GM06990 (cell line): ENCODE results near the gene ABCC9.
"Not testable (repeated sequence)": the region's sequence is repeated elsewhere in the genome, so short reads cannot be mapped to it uniquely, and the experiment has no call there.

Source experiments
- DNase-seq: peaks from one replicate; pipeline ENCODE4 v3.0.0-alpha.2; 2011; ENCODE audit not compliant: insufficient read length; ENCODE audit errors: extremely low read depth
- H3K27me3 ChIP-seq: replicated peaks from 2 replicates; pipeline ENCODE4 v1.6.0; 2011; ENCODE audit warnings: low read length; ENCODE audit not compliant: control insufficient read depth, insufficient read depth
- H3K36me3 ChIP-seq: 2 replicates; pipeline ENCODE4 v1.5.1; 2011; ENCODE audit warnings: low read length; ENCODE audit not compliant: control insufficient read depth, insufficient read depth
- H3K4me3 ChIP-seq: replicated peaks from 2 replicates; pipeline ENCODE4 v1.5.1; 2011; ENCODE audit warnings: low read depth, mild to moderate bottlenecking, control low read depth, low read length
- CTCF ChIP-seq: IDR thresholded peaks from 2 replicates; pipeline ENCODE4 v1.5.1; 2011; ENCODE audit warnings: low read length, control low read depth, mild to moderate bottlenecking, inconsistent platforms; ENCODE audit not compliant: insufficient read depth, poor library complexity, severe bottlenecking

Gene ABCC9

GRCh38 chr12:21906919-21907493, 34.2 kb downstream of the ABCC9 start:
- H3K36me3 ChIP-seq = no peaks in the 10 kb centered on the region
- no peak overlapping the region for H3K4me3 ChIP-seq
- no peaks in the 10 kb centered on the region for H3K27me3 ChIP-seq
- no peak for DNase-seq
- no peak for TF ChIP-seq CTCF

GRCh38 chr12:21899532-21899931, 41.7 kb downstream of the ABCC9 start:
- not testable (repeated sequence) for DNase-seq, H3K36me3 ChIP-seq, H3K4me3 ChIP-seq, H3K27me3 ChIP-seq

DNA sequence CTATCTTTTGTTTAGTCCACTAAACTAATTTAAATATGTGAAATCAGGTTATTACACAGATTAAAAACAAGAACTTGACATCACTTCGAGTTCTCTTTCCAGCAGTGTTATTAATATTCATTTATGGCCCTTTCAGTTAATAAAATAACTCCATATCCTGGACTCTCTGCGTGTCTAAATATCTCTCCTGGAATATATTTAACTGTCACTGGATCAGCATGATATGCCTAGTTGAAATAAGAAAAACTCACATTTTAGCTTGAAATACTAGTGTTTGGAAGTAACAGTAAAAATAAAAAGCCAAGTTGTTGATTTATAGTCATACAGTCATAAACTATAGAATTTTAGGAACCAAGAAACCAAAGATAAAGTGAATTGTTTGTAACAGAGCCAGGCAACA, 45.6 kb downstream of the ABCC9 start:
- H3K4me3 ChIP-seq = no peak overlapping the region
- DNase-seq = no peak
- H3K36me3 ChIP-seq = no peaks in the 10 kb centered on the region
- TF ChIP-seq CTCF = no peak
- no peaks in the 10 kb centered on the region for H3K27me3 ChIP-seq

- TF ChIP-seq CTCF = no peak
- H3K36me3 ChIP-seq = no peaks in the 10 kb centered on the region
- no peak overlapping the region for H3K4me3 ChIP-seq
- DNase-seq = no peak
- H3K27me3 ChIP-seq = no peaks in the 10 kb centered on the region
Observed at GRCh38 chr12:21894792-21895595, 46.2 kb downstream of the ABCC9 start.

DNA sequence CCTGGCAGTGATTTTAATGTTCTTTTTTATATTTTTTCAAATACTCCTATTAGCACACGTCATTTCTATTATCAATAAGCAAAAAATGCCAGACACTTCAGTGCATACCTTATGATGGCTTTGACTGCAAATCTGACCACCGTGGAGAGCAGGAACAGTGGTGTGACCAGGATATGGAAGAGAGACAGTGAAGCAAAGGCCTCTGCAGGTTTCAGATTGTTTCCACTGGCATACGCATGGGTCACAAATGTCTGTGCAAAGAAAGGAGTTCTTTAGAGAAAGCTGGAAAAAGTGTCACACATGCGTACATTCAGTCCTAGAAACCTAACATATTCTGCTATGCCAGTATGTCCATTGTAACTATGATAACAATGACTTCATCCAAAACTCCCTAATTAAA, 47.3 kb downstream of the ABCC9 start:
- TF ChIP-seq CTCF = no peak
- Histone ChIP-seq H3K36me3 (no peaks in the 10 kb centered on the region), H3K27me3 (no peaks in the 10 kb centered on the region), H3K4me3 (no peak overlapping the region)
- no peak for DNase-seq

GRCh38 chr12:21892341-21892740, 48.9 kb downstream of the ABCC9 start:
- no peak overlapping the region for H3K4me3 ChIP-seq
- H3K36me3 ChIP-seq = no peaks in the 10 kb centered on the region
- no peak for DNase-seq
- no peak for TF ChIP-seq CTCF
- no peaks in the 10 kb centered on the region for H3K27me3 ChIP-seq
